ENCODE results near the gene USP44. TPM values are rescaled to one million over a fixed set of nuclear protein-coding genes. Genes with fewer than 3 reads are reported as not detected.

Gene USP44
- total and polyA plus RNA-seq, 2 of the 4 experiments (the other 2 are of a cell fraction) = 13.0 to 33.5 TPM

- Histone ChIP-seq H3K9me3 (ENCODE audit: control insufficient read depth, insufficient read depth, low read length) (peaks cover 7% of the 10 kb centered on the region), H4K20me1 (ENCODE audit: insufficient read depth, low read length) (no peaks in the 10 kb centered on the region), H2AK9ac (replicated peaks; ENCODE audit: low read depth, low read length, poor library complexity) (peak overlapping the region; percentile 80), H2AK5ac (ENCODE audit: low read depth, low read length) (peak overlapping the region; percentile 22; the same call in 1 of the 2 replicates), H2BK20ac (ENCODE audit: low read depth, low read length) (peak overlapping the region; percentile 87; the same call in 1 of the 2 replicates), H3K36me3 (ENCODE audit: control insufficient read depth, insufficient read depth, low read length) (no peaks in the 10 kb centered on the region), H2BK15ac (ENCODE audit: low read depth, low read length) (0 out of 3 replicates have a peak overlapping the region, but pooled peaks have one; percentile 83), H3K4me3 (ENCODE audit: insufficient read depth, low read depth, low read length) (peak overlapping the region; percentile 58), H3K9ac (ENCODE audit: low read depth, low read length) (peak overlapping the region; percentile 65; the same call in 1 of the 2 replicates), H4K5ac (ENCODE audit: low read depth, low read length) (no peak overlapping the region; the same call in 1 of the 2 replicates), H3K79me1 (ENCODE audit: low read depth in 1 of 2, low read length in 2 of 2) (peaks cover 12 to 26% of the 10 kb centered on the region in 2 experiments), H2BK5ac (ENCODE audit: low read depth, low read length, poor library complexity, severe bottlenecking) (peak overlapping the region; percentile 79), H2BK120ac (ENCODE audit: low read depth, low read length) (peak overlapping the region; percentile 96; the same call in 1 of the 2 replicates), H3K56ac (ENCODE audit: extremely low read depth, insufficient read depth, low read length) (peak overlapping the region; percentile 48; the same call in 1 of the 2 replicates), H3K4me1 (ENCODE audit: control insufficient read depth, insufficient read depth, low read length) (peaks cover 7% of the 10 kb centered on the region; the same call in 1 of the 2 replicates), H3K27ac (ENCODE audit: insufficient read depth, low read length) (peak overlapping the region; percentile 77; the same call in 1 of the 2 replicates), H3K14ac (replicated peaks; ENCODE audit: low read depth, low read length) (peak overlapping the region; percentile 93; the same call in 1 of the 2 replicates), H3K4me2 (ENCODE audit: low read depth, low read length) (peak overlapping the region; percentile 63; the same call in 1 of the 2 replicates), H3K4ac (ENCODE audit: low read depth, low read length) (peak overlapping the region; percentile 93), H4K8ac (ENCODE audit: low read depth in 2 of 2, low read length in 2 of 2) (peak overlapping the region; percentile 90 to 96), H3K9me1 (ENCODE audit: insufficient read depth, low read length) (no peaks in the 10 kb centered on the region; the same call in 1 of the 2 replicates), H3K23ac (ENCODE audit: low read depth, low read length) (peak overlapping the region; percentile 98), H2AFZ (replicated peaks; ENCODE audit: low read length, poor library complexity) (peak overlapping the region; percentile 98), H3K18ac (ENCODE audit: low read depth, low read length) (no peak overlapping the region), H4K91ac (ENCODE audit: insufficient read depth, low read depth, low read length) (peak overlapping the region; percentile 92), H3K27me3 (ENCODE audit: control insufficient read depth, insufficient read depth, low read length) (no peaks in the 10 kb centered on the region)
- TF ChIP-seq RCOR1 (IDR thresholded peaks at IDR 0.05; ENCODE audit: insufficient replicate concordance, low read length) (no peak), CHD1 (IDR thresholded peaks at IDR 0.05; ENCODE audit: low read depth, low read length) (no peak), SMC3 (IDR thresholded peaks at IDR 0.05; ENCODE audit: low read depth, low read length) (no peak), NFE2L2 (IDR thresholded peaks at IDR 0.05; ENCODE audit: low read depth, low read length) (no peak), MAZ (IDR thresholded peaks at IDR 0.05; ENCODE audit: borderline replicate concordance, low read depth, low read length) (no peak), POLR2A (IDR thresholded peaks at IDR 0.05; ENCODE audit: low read depth, low read length) (no peak), USF2 (IDR thresholded peaks at IDR 0.05; ENCODE audit: low read depth, low read length) (no peak), RAD21 (IDR thresholded peaks at IDR 0.05; ENCODE audit: low read length) (no peak), CEBPB (IDR thresholded peaks at IDR 0.05; ENCODE audit: low read depth, low read length) (no peak), RFX5 (IDR thresholded peaks at IDR 0.05; ENCODE audit: low read depth, low read length) (no peak), MAFK (IDR thresholded peaks at IDR 0.05; ENCODE audit: low read depth, low read length) (no peak), MXI1 (IDR thresholded peaks at IDR 0.05; ENCODE audit: borderline replicate concordance, low read depth, low read length) (no peak)
- ChIA-PET CTCF (interaction anchor here (0.8 kb wide), 1 partner anchor 11 kb away, joined by 5 read pairs; no protein-coding TSS in a partner anchor), POLR2A (ENCODE audit: unreplicated experiment) (no interaction called here)
- BruUV-seq (replicated peaks) = no TSS peak
- intact Hi-C loops (cut with micrococcal nuclease) (no loop called here), dilution Hi-C loops (cut with HindIII; ENCODE audit: low sequenced_read_pairs, unreplicated experiment) (no loop called here), in situ Hi-C loops (cut with MboI; ENCODE audit: low sequenced_read_pairs) (no loop called here)
- no peak for ATAC-seq (ENCODE audit: low read depth)
- DNase-seq = no peak
- WGBS, 2 experiments (ENCODE audit: extremely low coverage in 2 of 2, insufficient read length in 1 of 2) = 91% methylated on average over 6 of the region's 12 CpGs; no CpG with 5 or more reads in 1 of the 2 experiments
Measured at GRCh38 chr12:95549392-95550084, 1.7 kb downstream of the USP44 start.

All from IMR-90 (cell line).